Middle frontal gyrus (tissue), 1 donor: ENCODE measurements around the gene ANO1.

Experiments
- DNase-seq: peaks from one replicate; pipeline ENCODE4 v3.0.0-alpha.2; 2015; ENCODE audit warnings: low spot score; ENCODE audit errors: extremely low spot score

Gene ANO1

DNA sequence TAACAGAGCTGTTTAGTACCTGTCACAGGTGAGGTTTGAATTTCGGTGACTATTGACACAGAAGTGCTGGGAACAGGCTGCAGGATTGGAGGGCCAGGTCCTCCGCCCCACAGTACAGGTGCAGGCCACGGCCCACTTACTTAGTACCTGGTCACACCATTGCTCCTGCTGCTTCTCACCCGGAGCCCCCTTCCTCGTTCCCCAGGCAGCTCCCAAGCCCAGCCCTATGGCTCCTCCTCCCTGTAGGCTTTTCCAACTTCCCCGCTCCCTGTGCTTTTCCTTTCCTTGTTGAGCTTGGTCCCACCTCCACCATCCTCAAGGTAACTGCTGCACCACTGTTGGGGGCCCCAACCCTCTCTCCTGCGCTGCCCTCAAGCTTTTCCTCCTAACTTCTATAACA, 27.9 kb upstream of the ANO1 start:
- no peak for DNase-seq

DNA sequence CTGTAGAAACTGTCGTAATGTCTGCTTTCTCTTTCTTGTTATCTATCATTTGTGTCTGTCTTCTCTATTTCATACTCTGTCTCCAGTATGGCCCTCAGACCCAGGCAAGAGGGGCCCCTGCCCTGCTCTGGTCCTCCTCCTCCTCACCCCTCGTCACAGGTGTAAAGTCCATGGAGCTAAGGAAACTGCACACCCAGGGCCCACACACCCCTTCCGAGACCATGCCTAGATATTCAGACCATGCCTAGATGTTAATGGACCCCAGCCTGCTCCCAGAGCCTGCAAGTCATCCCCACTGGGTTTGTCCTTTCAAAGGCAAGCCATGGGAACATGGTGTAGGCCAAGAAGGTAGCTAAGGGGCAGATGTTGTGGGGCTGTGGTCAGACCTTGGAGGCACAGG, 24.1 kb upstream of the ANO1 start:
- no peak for DNase-seq

DNA sequence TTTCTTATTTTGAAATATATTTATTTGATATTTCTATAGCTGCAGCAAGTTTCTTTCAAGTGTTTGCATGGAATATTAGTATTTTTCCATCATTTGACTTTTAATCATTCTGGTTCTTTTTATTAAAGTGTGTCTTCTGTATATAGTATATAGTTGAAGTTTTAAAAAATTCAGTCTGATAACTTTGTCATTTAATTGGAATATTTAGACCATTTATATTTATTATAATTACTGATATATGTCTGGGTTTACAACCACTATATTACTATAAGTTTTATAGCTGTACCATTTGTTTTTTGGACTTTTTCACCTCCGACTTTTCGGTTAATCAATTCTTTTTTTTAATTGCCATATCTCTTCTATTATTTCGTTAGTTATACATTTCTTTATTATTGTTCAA, 22.7 kb upstream of the ANO1 start:
- DNase-seq = no peak

DNA sequence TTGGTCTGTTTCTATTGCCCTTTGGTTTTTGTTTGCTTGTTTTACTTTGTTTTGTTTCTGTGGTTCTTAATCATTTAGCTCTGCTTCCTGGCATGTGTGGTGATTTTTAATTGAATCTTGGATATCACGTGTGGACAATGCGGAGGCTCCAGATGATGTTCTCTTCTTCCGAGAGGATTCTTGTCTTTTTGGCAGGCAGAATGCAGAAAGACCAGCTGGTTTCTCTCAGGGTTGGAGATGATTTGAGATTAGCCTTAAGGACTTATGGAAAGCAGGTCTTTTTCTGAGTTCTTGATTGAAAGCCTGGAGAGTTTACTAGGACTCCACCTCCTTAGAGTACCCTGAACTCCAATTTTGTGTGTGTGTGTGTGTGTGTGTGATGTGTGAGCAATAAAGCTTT, 21.0 kb upstream of the ANO1 start:
- DNase-seq = no peak

DNA sequence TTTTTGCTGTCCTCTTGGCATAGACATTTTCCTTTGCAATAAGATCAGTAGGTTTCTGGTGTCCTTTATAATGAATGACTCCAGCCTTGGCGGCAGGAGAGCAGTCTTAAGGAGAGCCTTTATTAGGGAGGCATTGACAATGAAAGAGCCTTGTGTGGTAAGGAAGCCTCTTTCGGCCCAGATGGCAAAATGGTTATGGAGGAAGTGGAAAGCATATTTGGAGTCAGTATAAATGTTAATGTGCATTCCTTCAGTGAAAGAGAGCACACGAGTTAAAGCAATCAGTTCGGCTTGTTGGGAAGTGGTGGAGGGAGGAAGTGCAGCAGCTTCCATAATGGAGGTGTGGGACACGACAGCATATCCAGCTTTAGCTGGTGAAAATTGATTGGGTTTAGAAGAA, 18.1 kb upstream of the ANO1 start:
- no peak for DNase-seq

DNA sequence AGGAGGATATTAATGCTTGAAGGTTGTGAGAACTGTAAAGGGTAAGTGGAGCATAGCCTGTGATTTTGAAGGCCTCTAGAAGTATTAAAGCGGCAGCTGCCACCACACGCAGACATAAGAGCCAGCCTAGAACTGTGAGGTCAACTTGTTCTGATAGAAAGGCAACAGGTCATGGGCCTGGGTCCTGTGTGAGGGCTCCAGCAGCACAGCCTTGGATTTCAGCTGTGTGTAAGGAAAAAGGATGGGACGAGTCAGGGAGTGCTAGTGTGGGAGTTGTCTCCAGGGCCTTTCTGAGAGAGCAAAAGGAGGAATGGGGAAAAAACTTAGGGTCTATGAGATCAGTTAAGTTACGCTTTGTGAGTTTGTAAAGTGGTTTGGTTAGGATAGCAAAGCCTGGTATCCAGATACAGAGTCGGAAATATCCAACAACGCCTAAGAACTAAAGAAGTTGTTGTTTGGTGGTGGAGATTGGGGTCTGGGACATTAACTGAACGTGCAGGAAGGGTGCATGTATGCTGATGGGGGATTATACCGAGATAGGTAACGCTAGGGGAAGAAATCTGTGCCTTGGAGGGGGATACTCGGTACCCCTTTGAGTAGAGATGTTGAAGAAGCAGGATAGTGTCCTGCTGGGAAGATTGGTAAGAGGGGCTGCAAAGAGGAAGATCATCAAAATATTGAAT, 17.4 kb upstream of the ANO1 start:
- DNase-seq = no peak

DNA sequence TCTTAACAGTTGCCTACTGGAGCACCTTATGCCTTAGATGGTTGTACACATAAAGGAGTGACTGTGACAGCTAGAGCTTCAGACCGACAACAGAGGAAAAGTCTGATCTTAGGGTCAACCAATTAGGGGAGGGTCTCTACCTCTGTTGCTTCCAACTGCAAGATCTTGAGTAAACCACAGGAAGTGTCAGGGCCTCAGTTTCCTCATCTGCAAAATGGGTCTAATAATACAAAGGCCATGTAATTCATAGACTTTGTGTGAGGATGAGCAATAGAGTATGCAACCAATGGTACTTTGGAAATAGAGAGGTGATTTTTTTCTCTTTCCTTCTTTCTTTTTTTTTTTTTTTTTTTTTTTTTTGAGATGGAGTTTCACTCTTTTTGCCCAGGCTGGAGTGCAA, 16.4 kb upstream of the ANO1 start:
- DNase-seq = no peak

DNA sequence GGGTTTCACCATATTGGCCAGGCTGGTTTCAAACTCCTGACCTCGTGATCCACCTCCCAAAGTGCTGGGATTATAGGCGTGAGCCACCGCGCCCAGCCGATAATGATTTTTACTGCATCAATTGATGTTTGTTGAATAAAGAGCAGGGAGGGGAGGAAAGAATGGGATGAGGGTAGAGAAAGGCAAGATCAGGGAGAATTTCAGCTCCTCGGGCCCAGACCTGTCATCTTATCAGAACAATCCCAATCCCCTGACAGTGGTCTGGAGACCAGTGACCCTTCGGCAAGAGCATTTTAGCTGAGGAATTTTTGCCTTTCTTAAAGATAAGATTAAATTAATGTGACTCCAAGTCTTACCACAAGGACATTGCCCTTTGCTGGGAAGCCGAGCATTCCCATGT, 15.0 kb upstream of the ANO1 start:
- DNase-seq = no peak

DNA sequence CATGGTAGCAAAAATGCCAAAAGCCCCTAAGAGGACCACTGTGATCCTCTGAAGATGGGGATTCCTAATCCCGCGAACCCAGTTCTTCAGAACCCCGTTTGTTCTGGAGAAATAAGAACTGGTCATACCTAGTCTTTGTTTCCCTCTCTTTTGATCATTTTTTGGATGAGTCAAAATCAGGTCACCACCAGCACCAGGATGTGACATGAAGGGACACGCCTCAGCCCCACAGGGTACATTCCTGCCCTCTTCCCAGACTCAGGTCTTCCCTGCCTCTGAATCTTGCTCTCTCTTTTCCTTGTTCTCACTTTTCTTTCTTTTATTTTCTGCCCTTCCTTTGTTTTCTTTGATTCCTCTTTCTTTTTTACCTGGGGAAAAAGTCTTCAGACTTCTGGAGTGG, 14.6 kb upstream of the ANO1 start:
- no peak for DNase-seq

DNA sequence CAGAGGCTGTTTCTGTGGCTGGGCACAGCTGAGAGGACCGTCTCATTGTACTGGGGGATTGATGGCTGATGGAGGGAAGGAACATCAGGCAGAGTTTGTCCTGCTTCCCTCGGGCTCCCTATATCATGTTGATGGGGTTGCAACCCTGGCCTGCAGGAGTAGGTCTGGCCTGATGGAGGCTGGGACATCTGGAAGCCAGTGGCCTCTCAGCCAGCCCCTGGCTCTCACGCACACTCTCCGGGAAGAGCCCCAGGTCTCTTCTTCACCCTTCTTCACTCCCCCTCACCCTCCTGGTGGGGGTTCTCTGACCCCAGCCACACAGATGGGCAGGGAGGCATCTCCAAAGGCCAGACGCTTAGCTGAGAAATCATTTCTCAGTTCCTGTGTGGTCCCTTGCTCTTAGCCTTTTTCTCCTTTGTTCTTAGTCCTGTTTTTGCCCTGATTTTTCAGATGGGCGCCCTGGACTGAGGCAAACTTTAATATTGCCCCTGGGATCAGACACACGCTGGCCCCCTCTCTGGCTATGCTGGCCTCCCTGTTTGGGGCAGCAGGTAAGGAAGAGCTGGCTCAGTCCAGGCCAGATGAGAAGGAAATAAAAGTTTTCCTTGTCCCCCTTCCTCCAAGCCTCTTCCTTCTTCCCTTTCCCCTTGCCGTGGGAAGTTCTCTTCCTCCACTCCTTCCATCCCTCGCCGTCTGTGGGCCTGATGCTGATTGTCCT, 13.9 kb upstream of the ANO1 start:
- DNase-seq = no peak

DNA sequence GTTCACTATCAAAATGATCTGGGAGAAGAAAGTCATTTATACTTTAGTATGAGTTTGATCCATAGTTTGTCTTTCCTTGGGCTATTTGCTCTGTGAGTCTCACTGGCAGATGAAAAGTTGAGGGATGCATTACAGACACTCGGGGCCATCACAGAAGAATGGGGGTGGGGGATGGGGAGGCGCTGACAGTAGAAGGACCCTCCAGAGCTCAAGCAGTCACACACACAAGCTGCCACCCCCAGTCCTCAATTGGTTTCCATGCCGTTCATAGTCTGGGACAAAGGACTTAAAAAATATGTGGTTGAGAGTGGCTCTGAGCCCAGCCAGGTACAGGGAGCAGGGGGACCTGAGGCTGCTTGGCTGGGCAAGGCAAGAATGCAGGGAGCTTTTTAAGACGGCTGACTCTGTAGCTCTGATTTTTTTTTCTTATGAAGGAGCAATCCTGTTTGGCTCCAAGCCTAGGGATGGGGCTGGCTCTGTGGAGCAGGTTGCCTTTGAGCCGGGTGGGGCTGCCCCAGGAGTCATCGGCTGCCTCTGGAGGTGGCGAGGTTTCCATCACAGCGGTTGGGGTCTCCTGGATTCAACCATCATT, 13.3 kb upstream of the ANO1 start:
- no peak for DNase-seq

DNA sequence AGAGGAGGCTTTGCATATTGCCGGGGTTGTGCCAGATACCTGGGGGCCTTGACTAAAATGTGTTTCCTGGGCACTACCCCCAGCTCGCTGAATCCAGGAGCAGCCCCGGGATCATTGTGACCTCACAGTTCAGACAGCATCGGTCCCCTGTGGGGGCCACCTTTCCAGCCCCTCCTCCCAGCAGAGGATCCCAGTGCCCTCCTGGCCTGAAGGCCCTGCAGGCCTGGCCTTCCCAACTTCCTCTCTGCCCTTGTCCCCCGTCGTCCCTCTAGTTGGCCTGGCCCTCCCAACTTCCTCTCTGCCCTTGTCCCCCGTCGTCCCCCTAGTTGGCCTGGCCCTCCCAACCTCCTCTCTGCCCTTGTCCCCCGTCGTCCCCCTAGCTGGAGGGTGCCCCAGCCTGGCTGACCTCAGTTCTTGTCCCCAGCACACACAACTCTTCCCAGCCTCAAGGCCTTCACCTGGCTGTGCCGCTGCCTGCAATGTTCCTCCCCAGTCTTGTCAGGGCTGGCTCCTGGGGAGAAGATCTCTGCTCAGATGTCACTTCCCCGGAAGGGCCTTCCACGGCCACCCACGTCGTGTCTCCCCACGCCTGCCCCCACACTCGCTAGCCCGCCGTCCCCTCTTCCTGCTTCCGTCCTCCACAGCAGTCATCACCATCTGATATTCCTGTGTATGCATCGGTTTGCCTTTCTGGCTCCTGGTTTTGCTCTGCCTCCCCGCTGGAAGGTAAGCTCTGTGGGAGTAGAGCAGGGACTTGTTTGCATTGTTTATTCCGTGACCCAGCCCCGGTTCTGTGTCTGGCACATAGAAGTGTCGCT, 12.6 kb upstream of the ANO1 start:
- DNase-seq = no peak

DNA sequence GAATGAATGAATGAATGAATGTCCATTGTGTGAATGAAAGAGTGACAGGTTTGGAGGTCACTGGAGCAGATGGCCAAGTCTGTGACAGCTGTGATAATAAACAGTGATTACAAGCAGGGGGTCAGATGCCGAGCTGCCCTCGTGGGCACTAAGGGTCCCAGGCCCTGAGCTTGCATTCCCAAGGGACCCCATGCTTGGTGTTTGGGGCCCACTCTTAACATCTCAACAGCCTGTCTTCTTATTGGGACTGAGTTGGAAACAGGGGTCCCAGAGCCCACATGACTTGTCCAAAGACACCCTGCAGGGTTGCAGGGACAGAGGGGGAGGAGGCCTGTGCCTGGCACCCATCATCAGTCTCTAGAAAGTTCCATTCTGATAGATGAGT, 12.0 kb upstream of the ANO1 start:
- no peak for DNase-seq

DNA sequence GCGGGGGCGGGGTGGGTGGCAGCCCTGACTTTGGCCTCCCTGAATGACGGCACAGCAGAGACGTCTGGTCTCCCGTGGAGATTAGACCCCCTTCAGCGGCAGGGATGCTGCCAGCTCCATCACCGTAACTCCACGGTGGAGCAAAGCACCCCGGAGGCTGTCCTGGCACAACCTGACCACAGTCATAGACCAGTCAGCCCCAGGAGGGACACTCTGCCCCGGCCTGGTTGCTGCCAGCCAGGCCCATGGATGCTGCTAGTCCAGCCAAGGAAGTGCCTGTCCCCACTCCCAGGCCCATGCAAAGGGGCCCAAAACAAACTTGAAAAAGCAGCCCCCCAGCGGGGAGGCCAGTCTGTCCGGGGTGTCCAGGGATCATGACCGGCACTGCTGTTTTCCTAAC, 11.5 kb upstream of the ANO1 start:
- DNase-seq = no peak

DNA sequence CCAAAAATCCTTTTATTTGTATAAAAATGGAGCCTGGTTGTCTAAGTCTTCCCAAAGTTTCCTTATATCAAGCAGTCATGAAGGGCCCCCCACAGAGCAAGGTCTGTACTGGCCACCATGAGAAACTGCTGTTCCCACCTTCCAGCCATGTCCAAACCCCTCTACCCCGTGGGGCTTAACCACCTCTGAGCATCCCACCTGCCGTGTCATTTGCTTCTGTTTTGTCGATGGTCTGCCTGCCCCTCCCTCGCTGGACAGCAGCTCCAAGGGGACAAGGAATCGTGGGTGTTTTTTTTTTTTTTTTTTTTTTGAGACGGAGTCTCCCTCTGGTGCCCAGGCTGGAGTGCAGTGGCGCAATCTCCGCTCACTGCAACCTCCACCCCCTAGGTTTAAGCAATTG, 11.1 kb upstream of the ANO1 start:
- no peak for DNase-seq

DNA sequence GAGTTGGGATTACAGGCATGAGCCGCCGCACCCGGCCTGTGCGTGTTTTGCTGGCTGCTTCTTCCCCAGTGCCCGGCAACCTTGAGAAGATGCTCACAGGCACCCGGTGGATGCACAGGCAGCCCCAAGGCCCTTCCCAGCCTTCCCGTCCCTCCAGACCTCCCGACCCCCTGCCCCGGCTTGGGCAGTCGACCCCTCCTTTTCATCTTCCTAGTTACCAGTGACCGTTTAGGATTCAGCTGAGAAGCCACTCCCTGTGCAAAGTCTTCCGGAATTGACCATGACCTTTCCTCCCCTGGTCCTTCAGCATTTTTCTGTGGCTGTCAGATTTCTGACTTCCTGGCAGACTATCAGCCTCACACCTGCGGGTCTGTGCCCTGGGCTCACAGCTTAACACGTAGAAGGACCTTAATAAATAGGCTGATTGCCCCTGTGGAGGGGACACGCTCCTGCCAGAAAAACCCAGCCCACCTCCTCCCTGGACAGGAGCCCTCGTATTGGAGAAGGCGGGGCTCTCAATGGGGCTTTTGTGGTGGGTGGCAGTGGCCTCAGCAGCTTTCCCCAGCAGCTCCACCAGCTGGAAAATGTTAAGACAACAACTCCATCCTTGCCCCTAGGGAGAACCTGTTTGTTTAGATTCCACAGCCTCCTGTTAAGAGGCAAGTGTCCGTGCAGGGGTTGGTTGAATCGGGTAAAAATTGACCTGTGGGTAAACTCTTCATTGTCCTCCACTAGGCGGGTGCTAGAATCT, 10.4 kb upstream of the ANO1 start:
- no peak for DNase-seq

DNA sequence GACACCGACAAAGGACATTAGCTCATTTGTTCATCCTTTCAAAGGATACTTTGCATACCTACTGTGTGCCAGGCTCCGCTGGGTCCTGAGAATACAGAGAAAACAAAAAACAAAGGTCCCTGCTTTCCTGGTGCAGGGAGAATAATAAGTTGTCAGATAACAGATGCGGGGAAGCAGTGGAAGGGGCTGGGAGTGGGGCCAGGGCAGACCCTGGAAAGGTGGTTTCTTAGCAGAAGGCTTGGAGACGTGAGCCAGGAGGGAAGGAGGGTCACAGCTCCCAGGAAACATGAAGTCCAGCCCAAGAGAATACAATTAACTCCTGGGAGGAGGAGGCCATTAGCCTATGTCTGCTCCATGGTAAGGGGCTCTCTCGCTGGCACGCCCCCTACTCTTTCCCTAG, 9.8 kb upstream of the ANO1 start:
- no peak for DNase-seq

DNA sequence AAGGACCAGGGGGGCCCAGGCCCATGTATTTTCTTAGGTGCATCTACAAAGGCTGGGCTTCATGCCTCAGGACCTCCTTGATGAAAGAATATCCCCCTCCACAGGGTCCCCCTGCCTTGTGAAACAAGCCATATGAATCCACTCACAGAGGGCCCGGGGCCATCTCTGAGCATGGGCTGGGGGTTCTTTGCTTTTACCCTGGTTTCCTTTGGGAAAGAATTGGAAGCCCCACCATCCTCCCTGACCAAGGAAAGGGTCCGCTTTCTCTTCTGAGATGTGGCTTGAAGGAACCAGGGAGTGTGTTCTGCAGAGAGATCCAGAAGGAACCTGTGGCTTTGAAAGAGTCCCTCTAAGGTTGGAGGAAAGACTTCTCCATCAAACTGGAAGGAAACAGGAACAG, 9.2 kb upstream of the ANO1 start:
- no peak for DNase-seq

DNA sequence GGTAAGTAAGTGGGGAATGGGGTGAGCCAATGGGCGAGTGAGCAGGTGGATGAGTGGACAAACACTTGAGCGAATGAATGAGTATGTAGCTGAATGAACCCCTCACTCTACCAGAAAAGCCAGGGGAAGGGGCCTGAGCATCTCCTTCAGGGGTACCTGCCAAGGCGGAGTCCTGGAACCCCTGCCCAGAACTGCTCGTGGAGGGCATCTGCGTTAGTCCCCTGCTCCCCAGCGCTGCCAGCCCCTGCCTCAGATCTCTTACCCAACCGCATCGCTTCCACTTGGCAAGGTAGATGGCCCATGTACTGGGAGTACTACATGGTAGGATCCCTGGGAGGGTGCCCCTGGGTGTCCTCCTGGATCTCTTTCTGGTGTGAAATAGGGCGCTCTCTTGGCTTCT, 7.4 kb upstream of the ANO1 start:
- no peak for DNase-seq

DNA sequence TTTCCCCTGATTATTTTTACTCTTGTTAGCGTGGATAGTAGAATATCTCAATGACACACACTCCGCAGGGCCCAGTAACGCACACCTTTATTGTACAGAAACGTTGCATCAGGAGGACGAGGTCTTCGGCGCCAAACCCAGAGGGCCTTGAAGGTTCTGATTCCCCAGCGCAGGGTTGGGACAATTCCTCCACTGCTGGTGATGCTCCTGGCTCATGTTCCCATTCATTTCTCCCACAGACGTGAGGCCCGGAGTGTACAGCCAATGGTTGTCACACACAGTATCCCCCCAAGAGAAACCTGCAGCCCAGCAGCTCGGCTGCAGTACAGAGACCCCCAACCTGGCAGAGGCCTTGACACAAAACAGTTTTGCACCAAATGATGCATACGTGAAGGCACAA, 6.1 kb upstream of the ANO1 start:
- no peak for DNase-seq

DNA sequence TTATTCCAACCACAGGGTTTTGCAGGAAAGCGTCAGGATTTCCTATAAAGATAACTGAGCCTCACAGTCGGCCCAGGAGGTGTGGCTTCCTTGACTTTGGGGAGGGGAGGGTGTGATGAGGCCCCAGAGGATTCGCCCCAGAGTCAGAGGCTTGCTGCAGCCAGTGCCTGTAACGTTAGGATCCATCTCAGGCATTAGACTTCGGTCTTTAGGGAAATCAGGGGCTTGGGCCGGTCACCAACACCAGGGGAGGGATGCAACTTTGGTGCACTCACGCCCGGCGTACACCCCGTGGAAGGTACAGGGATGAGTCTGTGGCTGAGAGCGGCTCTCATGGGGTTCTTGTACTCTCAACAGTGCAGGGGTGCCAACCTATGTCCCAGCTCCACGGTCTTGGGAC, 5.7 kb upstream of the ANO1 start:
- DNase-seq = no peak
